ENCODE results near the gene CBX2.

The CBX2 gene

DNA sequence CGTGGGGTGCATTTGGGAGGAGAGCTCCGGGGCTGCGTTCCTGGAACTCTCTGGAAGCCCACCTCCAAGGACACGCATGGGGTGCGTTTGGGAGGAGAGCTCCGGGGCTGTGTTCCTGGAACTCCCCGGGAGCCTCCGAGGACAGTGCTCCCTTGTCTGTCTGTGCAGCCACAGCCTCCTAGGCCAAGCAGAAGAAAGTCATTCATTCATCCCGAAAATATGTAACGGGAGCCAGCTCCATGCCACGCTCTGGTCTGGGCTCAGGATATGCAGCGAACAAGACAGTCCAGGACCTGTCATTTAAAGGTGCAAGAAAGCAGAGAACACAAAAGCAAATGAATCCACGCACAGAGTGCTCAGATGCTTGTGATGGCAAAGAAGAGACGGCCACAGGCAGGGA lies 39.3 kb upstream of the CBX2 start:
- TF ChIP-seq, protein P1, sequence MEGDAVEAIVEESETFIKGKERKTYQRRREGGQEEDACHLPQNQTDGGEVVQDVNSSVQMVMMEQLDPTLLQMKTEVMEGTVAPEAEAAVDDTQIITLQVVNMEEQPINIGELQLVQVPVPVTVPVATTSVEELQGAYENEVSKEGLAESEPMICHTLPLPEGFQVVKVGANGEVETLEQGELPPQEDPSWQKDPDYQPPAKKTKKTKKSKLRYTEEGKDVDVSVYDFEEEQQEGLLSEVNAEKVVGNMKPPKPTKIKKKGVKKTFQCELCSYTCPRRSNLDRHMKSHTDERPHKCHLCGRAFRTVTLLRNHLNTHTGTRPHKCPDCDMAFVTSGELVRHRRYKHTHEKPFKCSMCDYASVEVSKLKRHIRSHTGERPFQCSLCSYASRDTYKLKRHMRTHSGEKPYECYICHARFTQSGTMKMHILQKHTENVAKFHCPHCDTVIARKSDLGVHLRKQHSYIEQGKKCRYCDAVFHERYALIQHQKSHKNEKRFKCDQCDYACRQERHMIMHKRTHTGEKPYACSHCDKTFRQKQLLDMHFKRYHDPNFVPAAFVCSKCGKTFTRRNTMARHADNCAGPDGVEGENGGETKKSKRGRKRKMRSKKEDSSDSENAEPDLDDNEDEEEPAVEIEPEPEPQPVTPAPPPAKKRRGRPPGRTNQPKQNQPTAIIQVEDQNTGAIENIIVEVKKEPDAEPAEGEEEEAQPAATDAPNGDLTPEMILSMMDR (IDR thresholded peaks at IDR 0.05; ENCODE audit: control insufficient read depth, extremely low read depth, insufficient read depth), result no peak
- H3K4me3 ChIP-seq (ENCODE audit: low read depth, low read length), result no peak overlapping the region

DNA sequence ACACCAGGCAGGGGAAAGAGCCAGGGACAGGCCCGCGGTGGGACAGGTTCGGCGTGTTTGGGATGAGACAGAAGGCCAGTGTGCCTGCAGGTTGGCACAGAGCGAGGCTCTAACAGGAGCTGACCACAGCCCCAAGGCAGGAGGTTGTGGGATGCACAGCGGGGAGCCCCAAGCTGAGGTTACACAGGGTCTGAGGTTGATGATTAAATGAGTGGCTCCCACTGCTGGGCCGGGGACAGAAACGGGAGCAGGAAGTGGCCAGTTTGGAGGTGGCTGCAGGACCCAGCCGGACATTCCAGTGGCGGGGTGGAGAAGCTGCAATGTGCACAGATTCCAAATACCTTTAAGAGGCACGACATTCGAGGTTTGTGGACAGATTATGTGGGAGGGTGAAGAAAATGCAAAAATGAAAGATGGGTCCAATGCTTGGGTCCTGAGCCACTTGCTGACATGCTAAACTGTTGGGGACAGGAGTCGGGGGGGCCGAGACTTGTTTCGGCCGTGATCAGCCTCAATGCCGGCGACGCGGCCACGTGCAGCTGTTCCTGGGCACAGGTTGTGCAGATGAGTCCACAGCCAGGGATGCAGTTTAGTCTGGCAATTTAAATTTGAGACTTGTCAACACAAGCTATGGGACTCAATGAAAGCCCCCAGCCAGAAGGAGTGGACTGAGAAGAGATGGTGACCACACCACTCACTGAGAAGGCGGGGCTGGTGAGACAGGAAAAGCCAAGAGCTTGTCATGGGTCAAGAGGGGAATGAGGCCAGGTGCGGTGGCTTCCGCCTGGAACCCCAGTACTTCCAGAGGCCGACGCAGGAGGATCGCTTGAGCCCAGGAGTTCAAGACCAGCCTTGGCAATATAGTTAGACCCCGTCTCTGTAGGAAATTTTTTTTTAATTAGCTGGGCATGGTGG lies 38.5 kb upstream of the CBX2 start:
- TF ChIP-seq, protein P1 (IDR thresholded peaks at IDR 0.05; ENCODE audit: control insufficient read depth, extremely low read depth, insufficient read depth), result no peak
- H3K4me3 ChIP-seq (ENCODE audit: low read depth, low read length), result no peak overlapping the region
- DNase-seq (ENCODE audit: low read depth), result peak; percentile 40

More for the DNA sequence above, 39.3 kb upstream of the CBX2 start:
- no peak for DNase-seq (ENCODE audit: low read depth)

DNA sequence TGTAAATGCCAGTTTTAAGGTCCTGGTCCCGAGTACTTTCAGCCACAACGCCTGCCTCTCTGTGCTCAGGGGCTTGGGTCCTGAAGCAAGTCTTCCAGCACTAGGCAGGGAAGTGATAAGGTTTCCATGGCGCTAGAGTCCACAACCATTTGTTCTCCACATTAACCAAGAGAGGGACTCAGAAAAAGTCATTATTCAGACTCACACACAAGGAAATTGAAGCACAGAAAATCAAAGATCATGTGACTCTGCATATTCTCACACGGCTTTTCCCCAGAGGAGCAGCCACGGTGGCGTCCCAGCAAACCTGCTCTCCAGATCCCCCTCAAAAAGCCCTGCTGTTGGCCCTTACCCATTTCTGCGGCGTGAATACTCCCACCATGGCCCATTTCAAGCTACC lies 37.5 kb upstream of the CBX2 start:
- H3K4me3 ChIP-seq (ENCODE audit: low read depth, low read length), result no peak overlapping the region
- no peak for DNase-seq (ENCODE audit: low read depth)
- TF ChIP-seq, protein P1 (IDR thresholded peaks at IDR 0.05; ENCODE audit: control insufficient read depth, extremely low read depth, insufficient read depth), result no peak

DNA sequence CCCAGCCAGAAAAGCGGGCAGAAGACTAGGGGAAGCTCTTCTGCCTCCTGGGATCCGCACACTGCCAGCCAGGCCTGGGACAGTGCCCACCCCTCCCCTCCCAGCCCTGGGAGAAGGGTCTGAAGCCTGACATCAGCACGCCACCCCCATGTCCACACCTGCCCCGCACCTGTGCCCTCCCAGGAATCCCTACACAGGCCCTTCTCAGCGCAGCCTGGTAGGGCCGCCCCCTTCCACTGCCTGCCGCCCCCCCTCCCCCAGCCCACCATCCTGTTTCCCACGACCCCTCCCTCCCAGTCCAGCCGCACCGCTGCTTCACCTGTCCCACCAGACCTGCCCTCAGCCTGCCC lies 36.6 kb upstream of the CBX2 start:
- peak overlapping the region; percentile 41 for H3K4me3 ChIP-seq (ENCODE audit: low read depth, low read length)
- TF ChIP-seq, protein P1 (IDR thresholded peaks at IDR 0.05; ENCODE audit: control insufficient read depth, extremely low read depth, insufficient read depth), result no peak
- DNase-seq (ENCODE audit: low read depth), result no peak

DNA sequence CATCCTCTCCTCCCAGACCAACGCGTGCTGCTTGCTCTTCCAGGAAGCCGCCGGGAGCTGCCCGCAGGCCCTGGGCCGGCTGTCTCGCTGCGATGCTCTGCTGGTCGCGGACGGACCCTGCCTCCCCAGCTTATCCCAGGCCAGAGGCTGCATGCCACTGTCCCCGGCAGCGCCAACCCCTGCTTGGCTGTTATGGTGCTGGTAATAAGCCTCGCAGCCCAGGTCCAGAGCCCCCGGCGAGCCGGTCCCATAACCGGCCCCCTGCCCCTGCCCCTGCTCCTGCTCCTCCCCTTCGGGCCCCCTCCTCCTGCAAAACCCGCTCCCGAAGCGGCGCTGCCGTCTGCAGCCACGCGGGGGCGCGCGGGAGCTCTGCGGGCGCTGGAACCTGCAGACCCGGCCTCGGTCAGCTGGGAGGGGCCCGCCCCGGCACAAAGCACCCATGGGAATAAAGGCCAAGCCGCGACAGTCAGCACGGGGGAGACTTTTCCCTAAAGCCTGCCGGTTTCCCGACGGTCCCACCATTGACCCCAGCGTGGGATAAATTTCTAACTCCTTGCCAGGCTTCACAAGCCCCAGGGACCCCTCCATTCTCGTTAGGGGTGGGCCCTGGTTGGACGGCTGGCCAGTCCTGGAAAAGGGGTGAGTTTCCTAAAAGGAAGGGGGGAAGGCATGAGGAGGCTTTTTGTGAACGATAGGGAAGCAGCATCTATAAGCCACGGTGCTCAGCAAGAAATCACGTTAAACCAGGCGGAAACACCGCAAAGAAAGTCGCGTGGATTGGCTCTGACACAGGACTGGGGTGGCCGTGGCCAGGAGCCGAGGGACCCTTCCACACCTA lies 36.0 kb upstream of the CBX2 start:
- no peak for DNase-seq (ENCODE audit: low read depth)
- H3K4me3 ChIP-seq (ENCODE audit: low read depth, low read length), result peak overlapping the region; percentile 41
- TF ChIP-seq, protein P1 (IDR thresholded peaks at IDR 0.05; ENCODE audit: control insufficient read depth, extremely low read depth, insufficient read depth), result peak; percentile 97

DNA sequence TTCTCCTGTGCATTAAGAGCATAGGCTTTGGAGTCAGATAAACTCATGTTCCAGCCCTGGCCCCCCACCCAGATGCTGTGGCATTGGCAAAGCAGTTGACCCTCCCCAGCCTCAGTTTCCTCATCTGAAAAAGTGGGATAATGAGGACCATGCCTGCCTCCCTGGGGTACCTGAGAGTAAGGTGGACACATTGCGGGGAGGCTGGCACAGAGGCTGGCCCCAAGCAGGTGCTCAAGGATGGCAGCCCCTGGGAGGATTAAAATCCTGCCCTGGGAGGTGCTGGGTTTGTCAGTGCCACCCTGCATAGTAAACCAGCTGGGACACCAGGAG lies 35.4 kb upstream of the CBX2 start:
- no peak for DNase-seq (ENCODE audit: low read depth)
- no peak overlapping the region for H3K4me3 ChIP-seq (ENCODE audit: low read depth, low read length)
- TF ChIP-seq, protein P1 (IDR thresholded peaks at IDR 0.05; ENCODE audit: control insufficient read depth, extremely low read depth, insufficient read depth), result no peak

All from LNCaP clone FGC (cell line).